ENCODE measurements around the gene MICALL2. TPM values are rescaled to one million over a fixed set of nuclear protein-coding genes. Genes with fewer than 3 reads are reported as not detected.

The MICALL2 gene
- total and polyA plus RNA-seq, 12 donors = 7.9 to 1,057 (median 77.7) TPM

- no peak overlapping the region for H3K4me3 ChIP-seq
- no peaks in the 10 kb centered on the region for H3K4me1 ChIP-seq (replicated peaks in 1 of 2)
- intact Hi-C loops (cut with DNase I) = no loop called here
- no peak overlapping the region for H3K27ac ChIP-seq
- no peaks in the 10 kb centered on the region for H3K36me3 ChIP-seq (replicated peaks in 1 of 2)
- DNase-seq = no peak
- no peak for TF ChIP-seq CTCF (IDR thresholded peaks at IDR 0.05)
- peaks cover 64% of the 10 kb centered on the region for H3K27me3 ChIP-seq
- no peaks in the 10 kb centered on the region for H3K9me3 ChIP-seq (replicated peaks in 1 of 3)
- 8 to 13% (median 13%) methylated on average over 35 to 41 of the region's 41 CpGs for WGBS, 4 donors
Measured at GRCh38 chr7:1403638-1404459, 55.4 kb downstream of the MICALL2 start.

- TF ChIP-seq CTCF (IDR thresholded peaks at IDR 0.05) (no peak), POLR2A (IDR thresholded peaks at IDR 0.05) (no peak)
- Histone ChIP-seq H3K36me3 (replicated peaks in 1 of 2) (no peaks in the 10 kb centered on the region), H3K4me1 (replicated peaks in 1 of 2) (no peaks in the 10 kb centered on the region), H3K4me3 (no peak overlapping the region), H3K9me3 (replicated peaks in 1 of 3) (no peaks in the 10 kb centered on the region), H3K27ac (no peak overlapping the region), H3K27me3 (peaks cover 56% of the 10 kb centered on the region)
- DNase-seq = no peak
- 41 to 55% (median 48%) methylated on average over 3 to 11 of the region's 11 CpGs for WGBS, 4 donors
- intact Hi-C loops (cut with DNase I) = no loop called here
Measured at GRCh38 chr7:1402791-1403637, 56.3 kb downstream of the MICALL2 start.

GRCh38 chr7:1402110-1402790 lies 57.0 kb downstream of the MICALL2 start:
- no peak for DNase-seq
- Histone ChIP-seq H3K4me3 (no peak overlapping the region), H3K4me1 (replicated peaks in 1 of 2) (no peaks in the 10 kb centered on the region), H3K36me3 (replicated peaks in 1 of 2) (no peaks in the 10 kb centered on the region), H3K27ac (no peak overlapping the region), H3K9me3 (replicated peaks in 1 of 3) (no peaks in the 10 kb centered on the region), H3K27me3 (peaks cover 48% of the 10 kb centered on the region)
- intact Hi-C loops (cut with DNase I) = no loop called here
- 84 to 96% (median 87%) methylated on average over 4 to 12 of the region's 12 CpGs for WGBS, 4 donors
- TF ChIP-seq CTCF (IDR thresholded peaks at IDR 0.05) = no peak
- no peak for TF ChIP-seq POLR2A (IDR thresholded peaks at IDR 0.05)

- TF ChIP-seq CTCF (IDR thresholded peaks at IDR 0.05) (no peak), POLR2A (IDR thresholded peaks at IDR 0.05) (no peak)
- no peaks in the 10 kb centered on the region for H3K9me3 ChIP-seq (replicated peaks in 1 of 3)
- intact Hi-C loops (cut with DNase I) = no loop called here
- H3K4me1 ChIP-seq (replicated peaks in 1 of 2) = no peaks in the 10 kb centered on the region
- no peak for DNase-seq
- H3K36me3 ChIP-seq (replicated peaks in 1 of 2) = no peaks in the 10 kb centered on the region
- no peak overlapping the region for H3K4me3 ChIP-seq
- 51 to 55% (median 54%) methylated on average over 18 of the region's 18 CpGs for WGBS, 4 donors
- no peak overlapping the region for H3K27ac ChIP-seq
- H3K27me3 ChIP-seq = peaks cover 36% of the 10 kb centered on the region
Measured at GRCh38 chr7:1401011-1401410, 58.3 kb downstream of the MICALL2 start.

Measured in adrenal gland (tissue), 12 donors.